ENCODE data around the gene TASOR. TPM values are rescaled to one million over a fixed set of nuclear protein-coding genes. Genes with fewer than 3 reads are reported as not detected.

TASOR gene
- total RNA-seq (2021; ENCODE audit: unreplicated experiment): 35.8 TPM
- polyA plus RNA-seq (2012): 10.1 and 13.8 TPM in 2 replicates
- Bru-seq, nascent RNA: percentile 86 among the genes with signal in this experiment
- BruChase-seq, experiment 1, labeled RNA remaining after a 6-hour chase: percentile 88 among the genes with signal in this experiment
- BruChase-seq, experiment 2, labeled RNA remaining after a 2-hour chase: percentile 91 among the genes with signal in this experiment
- long read RNA-seq, full-length matches to known transcripts: 8 of 31 reads
- long read RNA-seq, partial matches to known transcripts: 9 of 31 reads
- long read RNA-seq, other reads (novel, unspliced or antisense): 14 of 31 reads

GRCh38 chr3:56683122-56683817 lies at the start of gene TASOR:
Gene TASOR (minus strand): TSS chr3:56683265. CDS start chr3:56683006, 259 bp downstream.
- H3K9me2 ChIP-seq (ENCODE audit: insufficient read depth): 0 out of 2 replicates have a peak, but pooled peaks cover 2% of the 10 kb centered on the region
- peak within 1 kb of the TSS; percentile 74 for H3K4me2 ChIP-seq (ENCODE audit: low read length)
- H3K4me3 ChIP-seq (replicated peaks in 1 of 2; ENCODE audit: low read depth in 1 of 2, low read length in 2 of 2): peak within 1 kb of the TSS; percentile 63 to 66
- ChIA-PET POLR2A (interaction anchor here (1.3 to 1.4 kb wide), 2 partner anchors 10 to 15 kb away, joined by 3 to 8 read pairs; no protein-coding TSS in a partner anchor), RAD21 (ENCODE audit: low non-redundant PET in 1 of 2, low total read pairs in 2 of 2, uncharacterized antibody in 2 of 2, unreplicated experiment in 2 of 2) (interaction anchor here in 1 of 2 experiments (0.6 kb wide), 1 partner anchor 135 kb away, joined by 3 read pairs; no protein-coding TSS in a partner anchor), CTCF (interaction anchor here (0.6 to 0.8 kb wide), 2 partner anchors 19 to 116 kb away, joined by 3 read pairs; no protein-coding TSS in a partner anchor)
- peaks cover 41% of the 10 kb centered on the region for H3K79me2 ChIP-seq (ENCODE audit: insufficient read depth, low read length)
- H2AFZ ChIP-seq (ENCODE audit: low read depth, low read length, poor library complexity, severe bottlenecking): peak within 1 kb of the TSS; percentile 64
- DNase-seq (ENCODE audit: low read depth, low spot score): no peak
- peaks cover 6 to 15% of the 10 kb centered on the region in 2 experiments for H3K4me1 ChIP-seq (ENCODE audit: control insufficient read depth in 1 of 2, insufficient read depth in 2 of 2, low read length in 2 of 2)
- H3K36me3 ChIP-seq (ENCODE audit: control insufficient read depth in 1 of 2, insufficient read depth in 2 of 2, low read length in 2 of 2): 0 out of 4 replicates have a peak, but pooled peaks cover 0 to 3% of the 10 kb centered on the region in 2 experiments
- intact Hi-C loops (cut with micrococcal nuclease): no loop called here
- peak within 1 kb of the TSS; percentile 84 for H3K9ac ChIP-seq (ENCODE audit: low read length)
- BruUV-seq (replicated peaks): no TSS peak
- peak within 1 kb of the TSS; percentile 98 for H3K27ac ChIP-seq (ENCODE audit: low read depth, low read length)
- peak; percentile 88 for ATAC-seq
- no peaks in the 10 kb centered on the region for H3K27me3 ChIP-seq (ENCODE audit: insufficient read depth, low read length)
- peaks cover 0 to 12% of the 10 kb centered on the region in 2 experiments; a peak in 1 of 4 replicates for H3K9me3 ChIP-seq (ENCODE audit: control insufficient read depth in 1 of 2, insufficient read depth in 1 of 2, low read depth in 1 of 2, low read length in 2 of 2)
- H4K20me1 ChIP-seq (ENCODE audit: insufficient read depth): no peaks in the 10 kb centered on the region
- TF ChIP-seq TCF7L2 (IDR thresholded peaks at IDR 0.05; ENCODE audit: borderline replicate concordance, extremely low read depth, insufficient read depth, insufficient read length) (no peak), YY1 (IDR thresholded peaks at IDR 0.05; ENCODE audit: extremely low read depth, insufficient replicate concordance, low read depth, low read length) (no peak), JUND (IDR thresholded peaks at IDR 0.05) (no peak), ZBTB33 (IDR thresholded peaks at IDR 0.05; ENCODE audit: extremely low read depth, insufficient replicate concordance, low read length) (peak; percentile 66), CTCF (IDR thresholded peaks at IDR 0.05 in 2 of 3, conservative IDR thresholded peaks at IDR 0.05 in 1 of 3; ENCODE audit: borderline replicate concordance in 1 of 3, insufficient read depth in 1 of 3, low read depth in 2 of 3, low read length in 2 of 3) (no peak), SIN3A (IDR thresholded peaks at IDR 0.05; ENCODE audit: low read depth) (no peak), ATF3 (IDR thresholded peaks at IDR 0.05) (no peak), POLR2AphosphoS5 (IDR thresholded peaks at IDR 0.05; ENCODE audit: low read depth, low read length) (peak; percentile 84), POLR2A (IDR thresholded peaks at IDR 0.05; ENCODE audit: borderline replicate concordance, extremely low read depth, insufficient read depth, insufficient read length) (no peak), MAX (IDR thresholded peaks at IDR 0.05) (peak; percentile 99), CBX3 (IDR thresholded peaks at IDR 0.05; ENCODE audit: low read depth) (peak; percentile 99), EZH2 (IDR thresholded peaks at IDR 0.05) (no peak), SRF (IDR thresholded peaks at IDR 0.05; ENCODE audit: low read depth) (no peak), EGR1 (IDR thresholded peaks at IDR 0.05; ENCODE audit: low read depth) (no peak), FOSL1 (IDR thresholded peaks at IDR 0.05; ENCODE audit: low read depth) (no peak), REST (IDR thresholded peaks at IDR 0.05; ENCODE audit: low read depth) (no peak)
